SK-MEL-5 (cell line): ENCODE results near the gene EXOSC2. TPM values are rescaled to one million over a fixed set of nuclear protein-coding genes. Genes with fewer than 3 reads are reported as not detected.
"Not testable (repeated sequence)": the region's sequence is repeated elsewhere in the genome, so short reads cannot be mapped to it uniquely, and the experiment has no call there.

Experiments used
- DNase-seq: peaks from one replicate; pipeline ENCODE4 v3.0.0-alpha.2; 2016; ENCODE audit warnings: low read depth, low spot score
- in situ Hi-C: cut with HindIII; loops from 2 replicates; pipeline ENCODE4 v1.10.0; 2016; ENCODE audit warnings: low sequenced_read_pairs, high pct_unique_total_duplicates, low pct_unique_long_range_greater_than_20kb
- total RNA-seq: library from RNA; depleted of rRNA; stranded (reverse); fragments of >200 nt; shearing (Covaris generic); gene quantifications from 2 replicates; pipeline ENCODE4 v1.2.3, GENCODE V29; 2014

The EXOSC2 gene
- total RNA-seq, 1 experiment from 2014 or later, result 41.3 TPM

- no peak for DNase-seq
- in situ Hi-C loops, result no loop called here
Observed at GRCh38 chr9:130665431-130666392, 27.9 kb upstream of the EXOSC2 start.

GRCh38 chr9:130666393-130667119, 27.0 kb upstream of the EXOSC2 start:
- in situ Hi-C loops, result no loop called here
- DNase-seq, result no peak

GRCh38 chr9:130667120-130667435, 26.5 kb upstream of the EXOSC2 start:
- in situ Hi-C loops, result no loop called here
- DNase-seq, result no peak

- in situ Hi-C loops, result no loop called here
- no peak for DNase-seq
Observed at GRCh38 chr9:130668196-130668595, 25.4 kb upstream of the EXOSC2 start.

GRCh38 chr9:130668659-130669058, 24.9 kb upstream of the EXOSC2 start:
- no peak for DNase-seq
- in situ Hi-C loops, result no loop called here

- in situ Hi-C loops, result no loop called here
Observed at GRCh38 chr9:130669965-130670364, 23.6 kb upstream of the EXOSC2 start.

GRCh38 chr9:130670644-130671043, 22.9 kb upstream of the EXOSC2 start:
- in situ Hi-C loops, result no loop called here
- no peak for DNase-seq

More at GRCh38 chr9:130669965-130670364, 23.6 kb upstream of the EXOSC2 start:
- no peak for DNase-seq

GRCh38 chr9:130672466-130672865, 21.1 kb upstream of the EXOSC2 start:
- in situ Hi-C loops, result no loop called here
- no peak for DNase-seq

- DNase-seq, result no peak
- in situ Hi-C loops, result no loop called here
Observed at GRCh38 chr9:130672933-130673615, 20.5 kb upstream of the EXOSC2 start.

- DNase-seq, result no peak
- in situ Hi-C loops, result no loop called here
Observed at GRCh38 chr9:130675396-130675795, 18.2 kb upstream of the EXOSC2 start.

GRCh38 chr9:130677252-130677651, 16.3 kb upstream of the EXOSC2 start:
- in situ Hi-C loops, result no loop called here
- DNase-seq, result no peak

- peak; percentile 83 for DNase-seq
- in situ Hi-C loops, result no loop called here
Observed at GRCh38 chr9:130680836-130681768, 12.5 kb upstream of the EXOSC2 start.

- DNase-seq, result no peak
Observed at GRCh38 chr9:130681769-130682420, 11.7 kb upstream of the EXOSC2 start.

GRCh38 chr9:130682421-130683121, 11.0 kb upstream of the EXOSC2 start:
- in situ Hi-C loops, result no loop called here
- peak; percentile 84 for DNase-seq

More at GRCh38 chr9:130681769-130682420, 11.7 kb upstream of the EXOSC2 start:
- in situ Hi-C loops, result no loop called here

GRCh38 chr9:130685104-130685503, 8.5 kb upstream of the EXOSC2 start:
- in situ Hi-C loops, result no loop called here
- no peak for DNase-seq

GRCh38 chr9:130685945-130686344, 7.6 kb upstream of the EXOSC2 start:
- in situ Hi-C loops, DNase-seq: not testable (repeated sequence)
